ENCODE data around the gene KRR1.

KRR1 gene

DNA sequence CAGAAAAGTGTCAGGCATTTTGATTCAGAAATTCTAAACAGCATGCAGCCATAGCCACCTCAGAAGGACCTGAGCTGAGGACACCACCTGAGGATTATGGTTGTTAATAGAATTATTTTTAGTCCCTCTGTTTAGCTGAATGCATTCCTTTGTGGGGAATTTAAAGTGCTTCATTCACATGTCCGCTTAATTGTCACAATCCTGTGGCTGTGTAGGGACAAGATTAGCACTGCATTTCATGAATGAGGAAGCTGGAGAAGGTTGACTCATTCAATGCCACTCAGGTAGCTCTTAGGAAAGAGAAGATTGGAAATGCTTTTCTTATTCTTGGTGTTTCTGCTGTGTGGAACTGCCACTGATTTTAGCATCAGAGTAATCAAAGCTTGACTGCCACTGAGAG lies 42.0 kb upstream of the KRR1 start:
- TF ChIP-seq, protein P1, sequence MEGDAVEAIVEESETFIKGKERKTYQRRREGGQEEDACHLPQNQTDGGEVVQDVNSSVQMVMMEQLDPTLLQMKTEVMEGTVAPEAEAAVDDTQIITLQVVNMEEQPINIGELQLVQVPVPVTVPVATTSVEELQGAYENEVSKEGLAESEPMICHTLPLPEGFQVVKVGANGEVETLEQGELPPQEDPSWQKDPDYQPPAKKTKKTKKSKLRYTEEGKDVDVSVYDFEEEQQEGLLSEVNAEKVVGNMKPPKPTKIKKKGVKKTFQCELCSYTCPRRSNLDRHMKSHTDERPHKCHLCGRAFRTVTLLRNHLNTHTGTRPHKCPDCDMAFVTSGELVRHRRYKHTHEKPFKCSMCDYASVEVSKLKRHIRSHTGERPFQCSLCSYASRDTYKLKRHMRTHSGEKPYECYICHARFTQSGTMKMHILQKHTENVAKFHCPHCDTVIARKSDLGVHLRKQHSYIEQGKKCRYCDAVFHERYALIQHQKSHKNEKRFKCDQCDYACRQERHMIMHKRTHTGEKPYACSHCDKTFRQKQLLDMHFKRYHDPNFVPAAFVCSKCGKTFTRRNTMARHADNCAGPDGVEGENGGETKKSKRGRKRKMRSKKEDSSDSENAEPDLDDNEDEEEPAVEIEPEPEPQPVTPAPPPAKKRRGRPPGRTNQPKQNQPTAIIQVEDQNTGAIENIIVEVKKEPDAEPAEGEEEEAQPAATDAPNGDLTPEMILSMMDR (IDR thresholded peaks at IDR 0.05; ENCODE audit: low read depth, low read length, missing control alignments): no peak
- H3K4me3 ChIP-seq (ENCODE audit: low read depth, low read length): no peak overlapping the region
- no peak for DNase-seq (ENCODE audit: low read depth)

DNA sequence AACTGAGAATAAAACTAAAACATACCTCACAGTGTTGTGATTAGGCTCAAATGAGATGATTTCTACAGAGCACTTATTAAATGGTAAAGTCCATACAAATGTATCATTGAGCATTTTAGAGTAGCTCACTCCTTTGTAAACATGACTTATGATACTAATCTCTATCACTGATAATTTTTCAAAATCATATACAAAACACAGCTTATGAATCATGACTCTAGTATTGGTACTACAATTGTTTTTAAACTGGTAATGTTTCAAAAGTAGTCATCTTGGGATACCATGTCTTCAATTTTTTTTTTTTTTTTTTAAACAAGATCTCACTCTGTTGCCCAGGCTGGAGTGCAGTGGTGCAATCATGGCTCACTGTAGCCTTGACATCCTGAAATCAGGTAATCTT lies 40.1 kb upstream of the KRR1 start:
- no peak overlapping the region for H3K4me3 ChIP-seq (ENCODE audit: low read depth, low read length)
- DNase-seq (ENCODE audit: low read depth): no peak
- TF ChIP-seq, protein P1 (IDR thresholded peaks at IDR 0.05; ENCODE audit: low read depth, low read length, missing control alignments): no peak

DNA sequence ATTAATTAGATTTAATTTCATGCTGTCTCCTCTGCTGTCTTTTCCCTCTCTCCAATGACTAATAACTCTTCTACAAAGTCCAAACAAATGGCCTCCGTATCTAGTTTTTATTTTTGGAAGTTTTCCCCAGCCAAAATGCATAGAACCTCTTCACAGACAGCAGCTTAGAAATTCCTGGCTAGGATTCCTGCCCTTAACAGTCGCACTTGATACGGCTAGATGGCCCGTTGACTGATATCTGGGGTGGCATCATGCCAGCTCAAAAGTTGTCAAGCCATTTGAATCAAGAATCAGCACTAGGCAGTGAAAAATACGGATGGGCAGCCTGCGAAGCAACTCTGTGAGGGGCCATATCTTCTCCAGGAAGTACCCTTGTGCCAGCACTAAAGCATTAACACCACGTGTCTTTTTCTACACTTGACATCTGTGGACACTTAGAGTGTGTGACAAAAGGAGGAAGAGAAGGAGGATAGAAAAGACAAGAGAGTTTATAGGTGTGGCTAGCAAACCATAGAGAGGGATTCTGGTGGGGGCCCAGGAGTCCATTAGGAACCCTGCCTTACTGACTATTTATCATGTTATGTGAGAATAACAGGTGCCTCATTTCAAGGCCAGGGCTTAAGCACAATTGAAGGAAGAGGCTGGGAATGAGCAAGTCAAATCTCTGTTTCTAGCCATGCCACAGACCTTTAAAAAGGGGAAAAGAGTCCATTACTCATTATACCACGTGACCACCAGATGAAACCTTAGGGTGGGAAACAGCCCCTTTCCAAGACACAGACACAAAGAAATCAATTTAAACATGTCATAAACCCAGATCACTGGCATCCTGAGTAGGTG lies 39.2 kb upstream of the KRR1 start:
- no peak overlapping the region for H3K4me3 ChIP-seq (ENCODE audit: low read depth, low read length)
- DNase-seq (ENCODE audit: low read depth): no peak
- TF ChIP-seq, protein P1 (IDR thresholded peaks at IDR 0.05; ENCODE audit: low read depth, low read length, missing control alignments): no peak

DNA sequence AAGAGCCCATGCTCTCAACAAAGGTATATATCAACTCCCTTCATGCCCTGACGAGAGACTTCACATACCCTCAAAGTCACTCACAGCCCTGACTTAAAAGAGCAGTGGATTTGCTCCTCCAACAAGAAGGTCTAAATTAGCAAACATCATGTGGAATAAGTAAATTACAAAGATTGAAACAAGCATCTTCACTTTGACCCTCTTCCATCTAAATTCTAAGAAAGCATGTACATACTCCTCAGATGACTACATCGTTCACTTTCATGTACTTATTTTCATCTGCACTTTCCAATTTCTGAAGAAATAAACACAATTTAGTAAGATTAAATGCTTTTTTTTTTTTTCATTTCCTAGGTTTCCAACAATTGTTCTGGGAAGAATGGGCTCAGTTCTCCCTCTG lies 38.6 kb upstream of the KRR1 start:
- no peak for DNase-seq (ENCODE audit: low read depth)
- TF ChIP-seq, protein P1 (IDR thresholded peaks at IDR 0.05; ENCODE audit: low read depth, low read length, missing control alignments): no peak
- no peak overlapping the region for H3K4me3 ChIP-seq (ENCODE audit: low read depth, low read length)

DNA sequence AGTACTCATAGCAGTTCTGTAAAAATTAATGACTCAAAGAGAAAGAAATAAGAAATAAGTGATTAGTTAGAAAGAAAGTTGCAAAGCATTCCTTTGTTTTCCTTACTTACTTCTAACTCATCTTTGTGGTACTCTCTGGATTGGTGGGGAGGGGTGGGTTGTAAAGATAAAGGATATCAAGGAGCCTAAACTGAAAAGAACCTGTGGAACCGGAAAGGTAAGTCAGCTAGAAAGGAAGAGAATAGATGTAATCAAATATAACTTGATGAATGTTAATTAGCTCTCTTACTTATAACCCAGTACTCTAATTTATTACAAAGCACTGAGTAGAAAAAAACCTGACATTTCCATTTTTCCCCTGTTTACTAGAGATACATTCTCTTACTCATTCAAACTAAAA lies 37.5 kb upstream of the KRR1 start:
- no peak for DNase-seq (ENCODE audit: low read depth)
- TF ChIP-seq, protein P1 (IDR thresholded peaks at IDR 0.05; ENCODE audit: low read depth, low read length, missing control alignments): no peak
- no peak overlapping the region for H3K4me3 ChIP-seq (ENCODE audit: low read depth, low read length)

DNA sequence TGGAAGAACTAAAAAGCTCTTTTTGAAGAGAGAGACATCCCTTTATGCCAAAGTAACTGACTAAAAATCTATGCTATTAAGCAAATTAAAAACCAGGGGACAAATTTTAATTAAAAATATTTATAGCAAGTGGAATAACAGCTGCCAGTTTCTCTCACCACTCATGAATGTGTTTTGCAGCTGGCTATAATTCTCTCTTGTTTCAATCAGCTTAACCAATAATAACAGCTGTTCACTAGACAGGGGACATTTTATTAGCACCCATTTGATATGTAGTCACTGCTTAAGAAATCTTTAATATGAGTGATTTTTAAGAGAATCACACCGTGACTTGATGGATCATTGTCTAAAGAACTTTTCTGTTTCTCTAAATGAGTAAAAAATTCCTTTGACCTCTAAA lies 34.2 kb upstream of the KRR1 start:
- TF ChIP-seq, protein P1 (IDR thresholded peaks at IDR 0.05; ENCODE audit: low read depth, low read length, missing control alignments): no peak
- no peak overlapping the region for H3K4me3 ChIP-seq (ENCODE audit: low read depth, low read length)
- no peak for DNase-seq (ENCODE audit: low read depth)

DNA sequence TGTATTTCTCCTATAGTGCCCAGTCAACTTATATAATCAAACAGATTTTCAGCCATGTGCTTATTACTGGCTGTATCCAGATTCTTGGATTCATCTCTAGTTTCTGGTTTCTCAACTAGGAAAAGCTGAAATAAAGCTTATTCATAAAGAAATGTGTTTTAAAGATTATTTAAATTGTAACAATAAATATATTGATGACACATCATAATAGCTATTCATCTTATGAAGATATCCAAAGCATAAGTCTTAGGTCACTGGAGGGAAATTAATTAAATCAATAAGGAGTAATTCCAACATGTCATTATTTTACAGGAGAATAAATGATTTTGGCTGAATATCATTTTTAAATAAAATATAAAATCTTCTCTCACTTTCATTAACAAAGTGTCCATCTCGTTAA lies 32.1 kb upstream of the KRR1 start:
- TF ChIP-seq, protein P1 (IDR thresholded peaks at IDR 0.05; ENCODE audit: low read depth, low read length, missing control alignments): no peak
- no peak overlapping the region for H3K4me3 ChIP-seq (ENCODE audit: low read depth, low read length)
- DNase-seq (ENCODE audit: low read depth): no peak

Measured in GM12864 (cell line).